Measurements from ENCODE around the gene CDC20.

CDC20 gene

GRCh38 chr1:43358746-43359693 is at the start of gene CDC20:
TSS of gene CDC20 (plus strand) at chr1:43358981. CDS start at chr1:43359216, 235 bp downstream.
- peak; percentile 100 for DNase-seq (ENCODE audit: low spot score)

GRCh38 chr1:43309405-43310025 is 49.3 kb upstream of the CDC20 start:
- no peak for DNase-seq (ENCODE audit: low spot score)

GRCh38 chr1:43311521-43311920 is 47.3 kb upstream of the CDC20 start:
- DNase-seq (ENCODE audit: low spot score), result no peak

GRCh38 chr1:43312212-43312623 is 46.6 kb upstream of the CDC20 start:
- no peak for DNase-seq (ENCODE audit: low spot score)

- DNase-seq (ENCODE audit: low spot score), result no peak
Observed at GRCh38 chr1:43312663-43313515, 45.9 kb upstream of the CDC20 start.

- DNase-seq (ENCODE audit: low spot score), result no peak
Observed at GRCh38 chr1:43313771-43314170, 45.0 kb upstream of the CDC20 start.

GRCh38 chr1:43314233-43314632 is 44.5 kb upstream of the CDC20 start:
- no peak for DNase-seq (ENCODE audit: low spot score)

- no peak for DNase-seq (ENCODE audit: low spot score)
Observed at GRCh38 chr1:43315481-43315880, 43.3 kb upstream of the CDC20 start.

GRCh38 chr1:43315963-43316737 is 42.6 kb upstream of the CDC20 start:
- DNase-seq (ENCODE audit: low spot score), result no peak

- no peak for DNase-seq (ENCODE audit: low spot score)
Observed at GRCh38 chr1:43316738-43317520, 41.9 kb upstream of the CDC20 start.

- DNase-seq (ENCODE audit: low spot score), result no peak
Observed at GRCh38 chr1:43317817-43318471, 40.8 kb upstream of the CDC20 start.

- DNase-seq (ENCODE audit: low spot score), result no peak
Observed at GRCh38 chr1:43318831-43319230, 40.0 kb upstream of the CDC20 start.

- DNase-seq (ENCODE audit: low spot score), result no peak
Observed at GRCh38 chr1:43319288-43319687, 39.5 kb upstream of the CDC20 start.

GRCh38 chr1:43319766-43320165 is 39.0 kb upstream of the CDC20 start:
- DNase-seq (ENCODE audit: low spot score), result no peak

- no peak for DNase-seq (ENCODE audit: low spot score)
Observed at GRCh38 chr1:43321331-43321891, 37.4 kb upstream of the CDC20 start.

- DNase-seq (ENCODE audit: low spot score), result no peak
Observed at GRCh38 chr1:43322506-43322905, 36.3 kb upstream of the CDC20 start.

GRCh38 chr1:43324810-43325209 is 34.0 kb upstream of the CDC20 start:
- DNase-seq (ENCODE audit: low spot score), result no peak

GRCh38 chr1:43325381-43325780 is 33.4 kb upstream of the CDC20 start:
- no peak for DNase-seq (ENCODE audit: low spot score)

GRCh38 chr1:43327549-43328292 is 31.1 kb upstream of the CDC20 start:
- DNase-seq (ENCODE audit: low spot score), result no peak

Measured in ecto neural progenitor cell (in vitro differentiated cells).